ENCODE measurements around the gene UNC5CL.

The UNC5CL gene

GRCh38 chr6:41062056-41062455, 23.0 kb upstream of the UNC5CL start:
- DNase-seq (ENCODE audit: low read depth in 2 of 2) = no peak

DNA sequence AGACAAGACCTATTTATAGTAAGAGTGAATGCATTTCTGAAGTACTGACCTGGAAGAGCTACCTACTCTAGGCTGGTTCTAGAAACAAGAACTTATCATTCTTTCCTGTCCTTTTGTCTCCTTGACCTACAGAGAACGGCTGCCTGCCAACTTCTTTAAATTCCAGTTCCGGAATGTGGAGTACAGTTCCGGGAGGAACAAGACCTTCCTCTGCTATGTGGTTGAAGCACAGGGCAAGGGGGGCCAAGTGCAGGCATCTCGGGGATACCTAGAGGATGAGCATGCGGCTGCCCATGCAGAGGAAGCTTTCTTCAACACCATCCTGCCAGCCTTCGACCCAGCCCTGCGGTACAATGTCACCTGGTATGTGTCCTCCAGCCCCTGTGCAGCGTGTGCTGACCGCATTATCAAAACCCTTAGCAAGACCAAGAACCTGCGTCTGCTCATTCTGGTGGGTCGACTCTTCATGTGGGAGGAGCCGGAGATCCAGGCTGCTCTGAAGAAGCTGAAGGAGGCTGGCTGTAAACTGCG, 22.2 kb upstream of the UNC5CL start:
- DNase-seq (ENCODE audit: low read depth in 2 of 2) = no peak

- no peak for DNase-seq (ENCODE audit: low read depth in 2 of 2)
Observed at GRCh38 chr6:41059556-41059955, 20.5 kb upstream of the UNC5CL start.

- DNase-seq (ENCODE audit: low read depth in 2 of 2) = no peak
Observed at GRCh38 chr6:41058783-41059181, 19.8 kb upstream of the UNC5CL start.

DNA sequence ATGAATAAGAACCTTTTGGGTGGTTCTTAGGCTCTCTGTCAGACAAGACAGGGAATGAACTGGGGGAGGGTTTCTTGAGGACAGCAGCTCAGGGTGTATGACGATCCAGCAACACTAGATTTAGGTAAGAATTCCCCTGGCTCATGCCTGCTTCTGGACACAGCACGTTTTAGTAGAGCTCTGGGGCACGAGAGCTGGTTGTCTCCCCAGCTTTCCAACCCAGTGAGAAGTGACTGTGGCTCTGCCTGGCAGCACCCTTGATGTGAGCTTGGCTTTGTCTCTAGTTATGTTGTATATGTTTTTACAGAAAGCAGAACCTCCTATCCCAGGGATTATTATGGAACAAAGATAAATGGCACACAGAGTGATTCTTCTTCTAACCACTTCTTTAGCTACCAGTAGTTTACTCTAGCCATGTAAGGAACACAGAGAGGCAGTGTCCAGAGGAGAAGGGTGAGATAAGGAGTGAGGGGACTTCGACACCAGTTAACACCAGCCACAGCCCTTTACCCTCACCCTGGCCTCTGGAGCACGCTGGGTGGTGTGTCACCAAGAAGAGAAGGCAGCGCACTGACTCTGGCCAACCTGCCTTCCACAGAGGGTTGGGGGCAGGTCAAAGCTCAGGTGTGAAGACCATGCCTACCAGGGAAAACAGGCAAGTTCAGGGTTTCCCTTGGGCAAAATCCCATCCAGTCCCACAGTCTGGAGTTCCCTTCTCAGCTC, 17.9 kb upstream of the UNC5CL start:
- no peak for DNase-seq (ENCODE audit: low read depth in 2 of 2)

- DNase-seq (ENCODE audit: low read depth in 2 of 2) = no peak
Observed at GRCh38 chr6:41055149-41055548, 16.1 kb upstream of the UNC5CL start.

DNA sequence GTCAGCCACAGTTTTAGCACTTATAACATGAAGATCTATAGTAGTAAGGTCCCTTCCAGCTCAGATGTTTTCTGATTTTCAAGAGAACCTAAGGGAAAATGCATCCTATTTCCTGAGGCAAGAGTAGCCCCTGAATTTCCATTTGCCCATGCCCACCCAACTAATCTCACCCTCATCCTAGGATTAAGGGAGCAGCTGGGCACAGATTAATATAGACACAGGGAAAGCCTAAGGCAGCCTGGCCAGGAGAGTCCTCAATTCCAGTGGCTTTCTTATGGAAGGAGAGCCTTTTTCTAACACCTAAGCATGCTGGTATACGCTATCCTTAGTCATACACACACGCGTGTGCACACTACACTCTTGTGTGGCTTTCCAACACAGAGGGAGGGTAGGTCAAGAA, 15.5 kb upstream of the UNC5CL start:
- DNase-seq (ENCODE audit: low read depth in 2 of 2) = no peak

GRCh38 chr6:41053041-41053440, 14.0 kb upstream of the UNC5CL start, which contains the start of gene APOBEC2:
APOBEC2 (plus strand) TSS chr6:41053202; CDS start chr6:41053348, 146 bp downstream.
- no peak for DNase-seq (ENCODE audit: low read depth in 2 of 2)

- no peak for DNase-seq (ENCODE audit: low read depth in 2 of 2)
Observed at GRCh38 chr6:41051873-41052272, 12.9 kb upstream of the UNC5CL start.

GRCh38 chr6:41050536-41050935, 11.5 kb upstream of the UNC5CL start:
- no peak for DNase-seq (ENCODE audit: low read depth in 2 of 2)

DNA sequence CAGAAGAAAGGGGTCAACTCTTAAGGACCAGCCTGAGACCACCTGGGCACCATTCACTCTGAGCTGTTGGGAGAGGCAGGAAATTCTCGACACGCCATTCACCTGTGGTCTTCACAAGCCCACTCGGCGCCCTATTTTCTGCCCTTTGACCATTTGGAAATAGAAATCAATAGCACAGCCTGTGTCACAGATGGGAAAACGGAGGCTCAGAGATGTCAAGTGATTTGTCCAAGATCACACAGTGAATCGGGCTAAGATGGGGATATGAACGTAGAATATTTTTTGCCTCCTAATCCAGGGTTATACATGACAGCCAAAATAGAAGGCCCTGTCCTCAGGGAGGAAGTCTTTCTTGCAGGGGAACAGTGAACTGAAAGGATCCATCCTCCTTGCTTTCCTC, 10.9 kb upstream of the UNC5CL start:
- DNase-seq (ENCODE audit: low read depth in 2 of 2) = no peak

DNA sequence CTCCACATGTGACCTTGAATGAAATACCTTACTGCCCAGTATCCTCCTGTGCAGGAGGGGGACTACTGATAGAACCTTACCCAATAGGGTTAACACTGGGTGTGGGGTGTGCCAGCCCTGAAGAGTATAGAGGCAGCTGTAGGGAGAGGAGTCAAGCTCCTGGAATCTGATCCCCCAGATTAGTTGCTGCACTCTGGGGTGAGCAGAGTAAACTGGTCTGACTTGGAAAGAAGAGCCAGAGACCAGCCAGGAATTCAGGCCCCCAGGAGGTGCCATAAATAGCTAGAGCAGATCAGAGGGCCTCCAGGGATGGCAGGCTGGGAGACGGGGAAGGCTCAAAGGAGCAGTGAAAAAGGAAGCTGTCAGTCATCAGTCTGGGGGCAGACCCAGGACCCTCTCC, 10.5 kb upstream of the UNC5CL start:
- no peak for DNase-seq (ENCODE audit: low read depth in 2 of 2)

DNA sequence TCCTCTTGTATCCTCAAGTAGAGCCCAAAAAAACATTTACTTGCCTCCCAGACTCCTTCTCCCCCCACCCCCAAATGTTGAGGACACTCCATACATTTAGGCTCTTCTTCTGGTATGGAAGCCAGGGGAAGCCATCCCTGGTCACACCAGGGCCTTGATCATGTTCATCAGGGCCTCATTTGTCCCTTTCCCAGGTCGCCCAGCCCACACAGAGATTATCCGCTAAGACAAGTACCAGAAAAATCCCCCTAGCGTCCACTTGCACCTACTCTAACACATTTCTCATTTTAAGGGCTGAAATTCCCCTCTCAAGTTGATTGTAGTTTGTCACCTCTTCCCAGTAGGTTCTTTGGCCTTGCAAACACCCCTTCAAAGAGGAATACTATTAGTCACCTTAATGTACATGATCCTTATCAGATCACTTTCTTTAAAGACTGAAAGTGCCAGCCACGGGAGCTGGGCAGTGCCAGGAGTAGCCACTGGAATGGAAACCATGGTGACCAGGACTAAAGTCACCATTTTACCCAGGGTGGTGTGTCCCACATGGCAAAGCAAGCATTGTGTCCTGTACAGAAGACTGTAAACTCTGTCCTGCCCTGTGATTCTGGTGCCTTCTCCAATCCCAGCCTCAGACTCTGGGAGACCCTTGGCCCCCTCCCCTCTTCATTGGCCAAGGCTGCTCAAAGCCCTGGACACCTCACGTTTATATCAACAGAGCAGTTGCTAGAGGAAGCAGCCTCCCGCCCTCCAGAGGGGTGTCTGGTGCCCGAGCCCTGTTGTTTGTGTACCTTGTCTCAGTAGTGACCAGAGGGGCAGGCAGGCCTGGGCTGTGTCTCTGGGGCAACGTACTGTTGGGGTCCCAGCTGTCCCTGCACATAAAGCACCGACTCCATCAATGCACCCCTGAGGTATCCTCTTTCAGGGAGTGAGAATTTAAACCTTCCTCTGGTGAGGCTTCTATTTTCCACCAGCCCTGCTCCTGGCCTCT, 9.0 kb upstream of the UNC5CL start:
- DNase-seq (ENCODE audit: low read depth in 2 of 2) = no peak

DNA sequence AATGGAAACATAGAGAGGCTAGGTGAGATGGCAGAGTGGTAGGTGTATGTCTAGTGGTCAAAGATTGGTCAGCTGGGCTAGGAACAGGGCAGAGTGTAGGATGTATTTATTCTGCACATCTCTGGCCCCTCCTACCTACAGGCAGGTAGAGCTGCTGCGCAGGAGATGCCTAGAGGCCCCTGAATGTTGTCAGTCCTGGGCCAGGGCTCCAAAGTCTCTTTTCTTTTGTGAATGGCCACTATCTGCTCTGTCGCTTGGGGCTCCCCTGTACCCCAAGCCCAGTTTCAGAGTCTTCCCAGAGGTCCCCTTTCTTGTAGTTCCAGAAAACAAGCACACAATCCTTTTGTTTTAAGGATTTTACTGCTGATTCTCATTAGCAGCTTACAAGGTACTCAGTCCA, 8.3 kb upstream of the UNC5CL start:
- no peak for DNase-seq (ENCODE audit: low read depth in 2 of 2)

DNA sequence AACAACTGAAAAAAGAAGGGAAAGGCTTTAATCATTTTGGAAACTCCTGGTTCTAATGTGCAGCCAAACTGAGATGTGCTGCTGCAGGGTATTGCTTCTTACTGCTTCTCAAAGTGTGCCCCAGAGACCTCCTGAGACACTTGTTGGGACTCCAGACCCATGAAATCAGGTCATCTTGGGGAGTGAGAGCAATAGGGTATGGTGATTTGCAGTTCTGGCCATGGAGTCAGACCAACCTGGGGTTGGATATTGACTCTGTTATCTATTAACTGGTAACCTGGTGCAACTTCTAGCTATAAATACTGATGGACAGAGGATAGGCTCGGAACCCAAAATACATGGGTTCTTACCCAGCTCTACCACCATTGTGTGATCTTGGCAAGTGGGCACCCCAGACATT, 7.1 kb upstream of the UNC5CL start:
- no peak for DNase-seq (ENCODE audit: low read depth in 2 of 2)

DNA sequence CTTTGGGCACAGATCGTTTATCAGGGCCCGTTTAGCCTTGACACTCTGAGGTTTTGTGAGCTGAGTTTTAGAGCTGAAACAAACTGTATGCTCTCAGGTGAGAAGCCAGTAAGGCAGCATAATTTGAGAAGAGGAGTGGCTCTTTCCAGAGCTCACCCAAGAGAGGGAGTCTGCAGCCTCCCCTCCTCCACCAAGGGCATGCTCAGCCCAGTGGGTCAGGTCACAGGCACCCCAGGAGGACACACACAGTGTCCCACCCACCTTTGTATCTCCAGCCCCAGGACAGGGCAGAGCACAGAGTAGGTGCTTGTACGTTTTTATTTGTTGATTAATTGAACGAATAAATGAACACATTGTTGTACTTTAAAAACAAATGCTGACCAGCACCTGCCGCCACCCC, 6.6 kb upstream of the UNC5CL start:
- DNase-seq (ENCODE audit: low read depth in 2 of 2) = no peak

DNA sequence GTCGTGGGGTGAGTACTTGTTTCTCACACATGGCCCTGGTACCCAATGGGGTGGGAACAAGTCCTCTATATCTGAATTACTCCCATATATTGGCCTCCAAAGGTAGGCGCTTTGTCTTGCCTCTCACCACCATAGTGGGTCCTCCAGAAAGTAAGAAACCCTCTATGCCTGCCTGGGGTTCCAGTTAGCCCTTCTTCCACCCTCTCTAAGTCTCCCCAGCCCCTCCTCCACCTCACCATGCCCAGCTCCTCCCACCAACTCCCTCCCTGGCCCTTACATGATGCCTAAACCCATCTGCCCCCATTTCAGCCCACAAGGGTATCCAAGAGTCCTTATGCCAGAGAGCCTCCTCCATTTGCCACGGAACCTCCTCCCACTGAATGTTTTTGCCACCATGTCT, 4.1 kb upstream of the UNC5CL start:
- no peak for DNase-seq (ENCODE audit: low read depth in 2 of 2)

DNA sequence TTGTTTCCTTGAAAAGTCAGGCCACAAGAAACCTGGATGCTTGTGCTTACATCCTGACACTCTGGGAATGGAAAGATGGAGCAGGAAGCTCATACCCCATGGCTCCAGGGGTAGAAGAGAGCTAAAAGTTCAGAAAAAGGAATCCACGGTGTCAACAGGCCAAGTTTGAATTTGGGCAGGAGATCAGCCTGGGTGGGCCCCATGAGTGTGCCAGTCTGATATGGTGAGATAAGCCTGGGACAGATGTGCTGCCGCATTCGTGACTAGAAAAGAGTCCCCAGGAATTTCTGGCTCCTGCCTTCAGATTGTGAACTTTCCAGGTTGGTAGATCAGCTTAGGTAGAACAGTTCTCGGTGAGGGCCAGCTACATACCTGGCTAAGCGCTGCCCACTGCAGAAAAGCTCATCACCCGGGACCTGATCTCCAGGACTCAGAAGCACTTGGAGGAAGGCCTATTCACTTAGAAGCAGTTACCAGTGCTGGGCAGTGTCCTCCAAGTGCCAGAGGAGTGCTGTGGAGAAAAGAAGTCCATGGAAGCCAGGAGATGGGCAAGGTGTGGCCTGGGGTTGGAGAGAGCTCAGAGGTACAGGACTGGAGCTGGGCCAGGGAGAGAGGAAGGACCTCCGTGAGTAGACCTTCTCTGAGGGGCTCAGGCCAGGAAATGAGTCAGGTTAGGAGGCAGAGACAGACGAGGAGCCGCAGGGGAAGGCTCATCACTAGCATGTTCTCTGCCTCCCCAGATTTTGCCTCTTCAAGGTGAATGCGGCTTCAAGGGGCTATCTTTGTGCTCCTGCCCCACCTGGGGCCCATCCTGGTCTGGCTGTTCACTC, 3.4 kb upstream of the UNC5CL start, which contains the start of gene TSPO2:
Gene TSPO2, plus strand, starts transcription at position 242 of the 830 bp plus-strand sequence. Its CDS starts 519 bp downstream, at position 761.
- no peak for DNase-seq (ENCODE audit: low read depth in 2 of 2)

DNA sequence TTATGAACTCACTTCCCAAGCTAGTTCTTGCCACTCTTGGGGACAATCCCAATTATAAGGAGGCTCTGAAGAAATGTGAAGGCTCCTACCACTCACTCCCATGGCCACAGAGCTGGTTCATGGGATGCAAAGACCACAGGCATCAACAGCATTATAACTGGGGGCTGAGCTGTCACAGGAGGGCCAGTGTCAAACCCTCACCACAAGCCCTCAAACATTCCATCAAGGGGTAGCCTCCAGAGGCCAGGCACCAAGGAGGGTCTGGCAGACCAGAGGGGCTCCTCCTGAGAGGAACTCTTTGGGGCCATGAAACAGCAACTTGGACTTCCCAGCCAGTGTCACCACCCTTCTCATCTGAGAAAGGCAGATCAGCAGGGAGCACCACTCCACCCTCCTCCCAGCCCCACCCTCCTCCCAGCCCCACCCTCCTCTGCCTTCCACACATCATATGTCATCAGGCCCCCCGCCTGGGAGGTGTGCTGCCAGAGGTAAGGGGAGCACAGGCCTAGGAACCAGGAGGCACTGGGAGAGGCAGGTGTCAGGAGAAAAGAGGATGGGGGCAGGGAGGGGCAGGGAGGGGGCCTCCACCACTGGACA, 2.0 kb upstream of the UNC5CL start:
- DNase-seq (ENCODE audit: low read depth in 2 of 2) = no peak

DNA sequence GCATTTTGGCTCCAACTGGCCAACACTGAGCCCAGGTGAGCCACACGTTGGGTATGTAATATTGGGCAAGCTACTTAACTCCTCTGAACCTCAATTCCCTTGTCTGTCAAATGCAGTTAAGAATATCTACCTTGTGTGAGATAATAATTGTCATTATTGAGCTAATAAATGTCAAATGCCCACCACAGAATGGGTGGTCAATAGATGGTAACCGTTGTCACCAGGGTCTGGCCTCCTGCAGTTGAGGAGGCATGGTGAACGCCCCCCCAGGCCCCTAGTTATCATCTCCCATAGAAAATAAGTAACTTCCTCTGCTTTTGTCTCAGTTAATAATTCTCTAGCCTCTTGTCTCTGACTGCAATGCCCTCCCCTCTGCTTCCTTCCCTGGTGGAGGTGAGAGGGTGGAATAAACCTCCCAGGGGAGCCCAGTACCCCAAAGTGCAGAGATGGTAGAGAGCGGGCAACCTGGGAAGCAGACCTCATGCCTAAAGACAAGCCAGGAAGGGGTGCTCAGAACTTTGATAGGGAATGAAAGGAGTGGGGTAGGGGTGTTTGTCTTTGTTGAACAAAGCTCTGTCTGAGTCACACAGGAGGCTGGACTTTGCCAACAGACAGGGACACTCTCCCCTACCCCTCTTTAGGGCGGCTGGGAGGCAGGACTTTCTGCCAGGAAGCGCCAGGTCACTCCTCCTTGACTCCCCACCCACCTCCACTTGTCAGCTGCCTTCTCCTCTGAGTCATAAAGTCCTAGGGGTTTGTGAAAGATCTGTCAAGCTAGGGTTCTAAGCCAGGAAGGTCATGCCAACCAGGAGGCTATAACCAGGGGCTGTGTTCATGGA, 1.3 kb upstream of the UNC5CL start:
- DNase-seq (ENCODE audit: low read depth in 2 of 2) = no peak

All from stimulated activated CD8-positive, alpha-beta memory T cell treated with anti-CD3 and anti-CD28 coated beads, Interleukin-2, amount 100 ng/mL, for 48 hours (primary cell).